Neural cell (in vitro differentiated cells): ENCODE results near the gene GTF2IRD1. TPM values are rescaled to one million over a fixed set of nuclear protein-coding genes. Genes with fewer than 3 reads are reported as not detected.
A peak's percentile ranks its signal among the peaks of the same experiment; 100 is the strongest.

ENCODE experiments used
- H2AFZ ChIP-seq: fragments of 200-600, 300-800 bp; sonication (generic), shearing (Covaris generic); 2 replicates; pipeline ENCODE4 v1.6.0; 2014; ENCODE audit warnings: low read depth, mild to moderate bottlenecking, antibody characterized with exemption, low read length, moderate library complexity
- H3F3A ChIP-seq: fragments of 200-600 bp; shearing (Covaris generic); 2 replicates; pipeline ENCODE4 v1.6.1; 2016; ENCODE audit warnings: mild to moderate bottlenecking, moderate library complexity, mixed read lengths, antibody characterized with exemption, low read length; ENCODE audit not compliant: insufficient read depth, poor library complexity, severe bottlenecking
- H3K27ac ChIP-seq: fragments of 200-600, 300-800 bp; sonication (generic), shearing (Covaris generic); 2 replicates; pipeline ENCODE4 v1.5.1; 2014; ENCODE audit warnings: mild to moderate bottlenecking, low read length, moderate library complexity
- H3K27me3 ChIP-seq: fragments of 300-800, 200-600 bp; sonication (generic), shearing (Covaris generic); 2 replicates; pipeline ENCODE4 v1.6.0; 2014; ENCODE audit warnings: mild to moderate bottlenecking, low read depth, low read length, moderate library complexity; ENCODE audit not compliant: insufficient read depth
- H3K36me3 ChIP-seq: fragments of 300-800, 200-600 bp; sonication (generic), shearing (Covaris generic); 2 replicates; pipeline ENCODE4 v1.5.1; 2014; ENCODE audit warnings: mild to moderate bottlenecking, antibody characterized with exemption, low read length, moderate library complexity; ENCODE audit not compliant: insufficient read depth
- H3K4me2 ChIP-seq: fragments of 300-800, 200-600 bp; sonication (generic), shearing (Covaris generic); 2 replicates; pipeline ENCODE4 v1.6.0; 2014; ENCODE audit warnings: mild to moderate bottlenecking, low read length
- H3K4me3 ChIP-seq: fragments of 300-800, 200-600 bp; sonication (generic), shearing (Covaris generic); 2 replicates; pipeline ENCODE4 v1.5.1; 2014; ENCODE audit warnings: mild to moderate bottlenecking, low read length, moderate library complexity
- H3K79me2 ChIP-seq: fragments of 200-600 bp; shearing (Covaris generic); replicated peaks from 2 replicates; pipeline ENCODE4 v1.6.0; 2014; ENCODE audit warnings: mild to moderate bottlenecking, low read length, moderate library complexity; ENCODE audit not compliant: insufficient read depth
- H3K9ac ChIP-seq: fragments of 300-800, 200-600 bp; sonication (generic), shearing (Covaris generic); 2 replicates; pipeline ENCODE4 v1.6.1; 2016; ENCODE audit warnings: mild to moderate bottlenecking, low read length, mixed read lengths
- H3K9me2 ChIP-seq: fragments of 200-600 bp; shearing (Covaris generic); 2 replicates; pipeline ENCODE4 v1.6.1; 2016; ENCODE audit warnings: mild to moderate bottlenecking, low read length, mixed read lengths; ENCODE audit not compliant: insufficient read depth
- H3K9me3 ChIP-seq: fragments of 200-600, 300-800 bp; sonication (generic), shearing (Covaris generic); 2 replicates; pipeline ENCODE4 v1.6.1; 2016; ENCODE audit warnings: mild to moderate bottlenecking, mixed run types, low read length, moderate library complexity, mixed read lengths
- H4K20me1 ChIP-seq: fragments of 200-600 bp; shearing (Covaris generic); 2 replicates; pipeline ENCODE4 v1.6.1; 2016; ENCODE audit warnings: mild to moderate bottlenecking, mixed run types; ENCODE audit not compliant: insufficient read depth
- CTCF ChIP-seq: fragments of 450-650 bp; IDR thresholded peaks from 2 replicates; pipeline ENCODE4 v1.5.1; 2014; ENCODE audit warnings: antibody characterized with exemption, mild to moderate bottlenecking, moderate library complexity; ENCODE audit not compliant: poor library complexity, severe bottlenecking
- EP300 ChIP-seq: fragments of 450-650 bp; conservative IDR thresholded peaks from 2 replicates; pipeline ENCODE4 v1.6.1; 2014; ENCODE audit warnings: antibody characterized with exemption, mild to moderate bottlenecking, moderate library complexity; ENCODE audit not compliant: poor library complexity, severe bottlenecking
- EZH2 ChIP-seq: fragments of 200-600, 300-800 bp; shearing (Covaris generic), sonication (generic); IDR thresholded peaks from 2 replicates; pipeline ENCODE4 v1.6.1; 2014; ENCODE audit warnings: antibody characterized with exemption, low read length, borderline replicate concordance, mild to moderate bottlenecking; ENCODE audit not compliant: insufficient read depth, poor library complexity, severe bottlenecking
- MXI1 ChIP-seq: fragments of 450-650 bp; conservative IDR thresholded peaks from 2 replicates; pipeline ENCODE4 v1.6.1; 2014; ENCODE audit warnings: antibody characterized with exemption, mild to moderate bottlenecking; ENCODE audit not compliant: poor library complexity, severe bottlenecking
- POLR2AphosphoS5 ChIP-seq: IDR thresholded peaks from 2 replicates; pipeline ENCODE4 v1.6.1; 2012
- RAD21 ChIP-seq: fragments of 450-650 bp; conservative IDR thresholded peaks from 2 replicates; pipeline ENCODE4 v1.6.1; 2014; ENCODE audit warnings: antibody characterized with exemption, mild to moderate bottlenecking, moderate library complexity
- REST ChIP-seq: IDR thresholded peaks from 2 replicates; pipeline ENCODE4 v1.6.1; 2012; ENCODE audit warnings: borderline replicate concordance
- SMC3 ChIP-seq: fragments of 450-650 bp; conservative IDR thresholded peaks from 2 replicates; pipeline ENCODE4 v1.6.1; 2014; ENCODE audit warnings: antibody characterized with exemption, mild to moderate bottlenecking, moderate library complexity; ENCODE audit not compliant: poor library complexity
- TAF1 ChIP-seq: IDR thresholded peaks from 2 replicates; pipeline ENCODE4 v1.6.1; 2012; ENCODE audit warnings: low read depth
- polyA plus RNA-seq: library from polyadenylated mRNA; depleted of rRNA; stranded (reverse); fragments of >200 nt; gene quantifications from 2 replicates; pipeline ENCODE4 v1.2.3, GENCODE V29; 2014

The GTF2IRD1 gene
- polyA plus RNA-seq, 1 donor from 2014 or later, result 31.9 TPM

- H3K27me3 ChIP-seq, result no peaks in the 10 kb centered on the region
- no peaks in the 10 kb centered on the region for H3K79me2 ChIP-seq
- no peaks in the 10 kb centered on the region for H4K20me1 ChIP-seq
- no peak overlapping the region for H3K4me2 ChIP-seq
- H3K27ac ChIP-seq, result no peak overlapping the region
- no peaks in the 10 kb centered on the region for H3F3A ChIP-seq
- TF ChIP-seq EP300 (no peak), CTCF (no peak), RAD21 (no peak), POLR2AphosphoS5 (no peak), REST (no peak), EZH2 (no peak), MXI1 (no peak), TAF1 (no peak), SMC3 (no peak)
- no peaks in the 10 kb centered on the region for H3K36me3 ChIP-seq
- no peaks in the 10 kb centered on the region for H3K9me2 ChIP-seq
- peak overlapping the region; percentile 6 for H2AFZ ChIP-seq
- H3K4me3 ChIP-seq, result no peak overlapping the region
- peak overlapping the region; percentile 9 for H3K9ac ChIP-seq
- no peaks in the 10 kb centered on the region for H3K9me3 ChIP-seq
These were observed 174.1 kb downstream of the GTF2IRD1 start for GRCh38 chr7:74627661-74628411.

- no peaks in the 10 kb centered on the region for H3K36me3 ChIP-seq
- H2AFZ ChIP-seq, result no peak overlapping the region
- no peaks in the 10 kb centered on the region for H3K79me2 ChIP-seq
- no peaks in the 10 kb centered on the region for H3K9me2 ChIP-seq
- H4K20me1 ChIP-seq, result no peaks in the 10 kb centered on the region
- H3K4me2 ChIP-seq, result no peak overlapping the region
- H3K27ac ChIP-seq, result no peak overlapping the region
- H3K4me3 ChIP-seq, result no peak overlapping the region
- H3K9me3 ChIP-seq, result no peaks in the 10 kb centered on the region
- H3F3A ChIP-seq, result no peaks in the 10 kb centered on the region
- TF ChIP-seq TAF1, result no peak
- TF ChIP-seq EP300, result no peak
- TF ChIP-seq MXI1, result no peak
- no peak for TF ChIP-seq EZH2
- TF ChIP-seq SMC3, result no peak
- TF ChIP-seq RAD21, result no peak
- no peak for TF ChIP-seq CTCF
- no peak for TF ChIP-seq REST
- no peak for TF ChIP-seq POLR2AphosphoS5
- no peak overlapping the region for H3K9ac ChIP-seq
- H3K27me3 ChIP-seq, result no peaks in the 10 kb centered on the region
These were observed 178.8 kb downstream of the GTF2IRD1 start for GRCh38 chr7:74632505-74632904.
